DMS 273 (cell line): ENCODE data around the gene ELK3.

Experiments
- DNase-seq: peaks from one replicate; lab custom pipeline; 2025; ENCODE audit not compliant: unreplicated experiment; lab: John Stamatoyannopoulos, UW

Gene ELK3

DNA sequence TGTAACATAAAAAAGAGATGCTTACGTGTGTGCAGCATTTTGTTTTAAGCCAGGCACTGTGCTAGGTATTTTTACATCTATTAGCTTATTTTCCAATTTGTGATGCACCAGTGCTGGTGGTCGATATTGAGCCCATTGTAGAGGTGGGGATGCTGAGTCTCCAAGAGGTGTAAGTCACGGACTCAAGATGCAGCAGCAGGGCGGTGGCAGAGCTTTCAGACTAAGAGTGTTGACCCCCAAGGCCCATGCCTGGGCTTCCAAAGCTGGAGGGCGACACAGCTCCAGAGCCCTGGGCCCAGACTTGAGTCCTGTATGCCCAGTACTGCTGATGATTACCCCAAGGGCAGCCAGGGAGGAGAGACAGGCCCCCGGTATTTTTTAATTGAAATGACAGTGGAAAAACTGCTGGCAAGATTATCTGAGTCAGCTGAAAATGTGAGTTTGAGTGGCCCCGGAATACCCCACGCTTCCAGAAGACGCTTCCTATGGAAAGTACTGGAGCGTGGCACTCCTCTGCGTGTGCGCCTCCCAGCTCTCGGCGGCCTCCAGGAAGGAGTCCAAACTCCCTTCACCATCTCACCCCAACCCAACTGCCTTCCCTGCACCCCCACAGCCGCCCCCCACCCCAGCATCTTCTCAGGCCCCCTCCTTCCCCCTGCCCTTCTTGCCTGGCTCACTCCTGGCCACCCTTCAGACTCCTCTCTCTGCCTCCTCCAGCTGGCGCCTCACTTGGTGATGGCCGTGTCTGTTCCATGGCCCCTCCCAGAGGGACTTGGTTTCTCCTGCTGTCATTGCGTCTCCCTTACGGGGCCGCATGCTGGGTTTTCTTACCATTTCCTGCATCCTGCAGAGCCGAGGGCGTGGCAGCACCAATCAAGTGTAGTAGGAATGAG, 40.7 kb downstream of the ELK3 start:
- DNase-seq, result no peak

DNA sequence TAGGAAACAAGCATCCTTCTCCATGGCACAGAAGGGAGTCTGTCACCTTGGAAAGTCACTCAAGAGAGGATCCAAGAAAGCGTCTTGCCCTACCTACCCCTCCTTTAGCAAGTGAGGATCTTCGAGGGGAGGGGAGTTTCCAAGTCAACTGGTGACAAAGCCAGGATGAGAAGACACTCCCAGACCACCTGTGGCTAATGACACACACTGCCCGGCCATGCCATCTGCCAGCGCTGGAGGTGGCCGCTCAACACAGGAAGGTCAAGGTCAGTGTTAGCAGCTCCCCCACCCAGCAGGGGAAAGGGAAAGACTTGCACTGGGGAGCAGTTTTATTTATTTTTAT, 41.3 kb downstream of the ELK3 start:
- peak; percentile 30 for DNase-seq

DNA sequence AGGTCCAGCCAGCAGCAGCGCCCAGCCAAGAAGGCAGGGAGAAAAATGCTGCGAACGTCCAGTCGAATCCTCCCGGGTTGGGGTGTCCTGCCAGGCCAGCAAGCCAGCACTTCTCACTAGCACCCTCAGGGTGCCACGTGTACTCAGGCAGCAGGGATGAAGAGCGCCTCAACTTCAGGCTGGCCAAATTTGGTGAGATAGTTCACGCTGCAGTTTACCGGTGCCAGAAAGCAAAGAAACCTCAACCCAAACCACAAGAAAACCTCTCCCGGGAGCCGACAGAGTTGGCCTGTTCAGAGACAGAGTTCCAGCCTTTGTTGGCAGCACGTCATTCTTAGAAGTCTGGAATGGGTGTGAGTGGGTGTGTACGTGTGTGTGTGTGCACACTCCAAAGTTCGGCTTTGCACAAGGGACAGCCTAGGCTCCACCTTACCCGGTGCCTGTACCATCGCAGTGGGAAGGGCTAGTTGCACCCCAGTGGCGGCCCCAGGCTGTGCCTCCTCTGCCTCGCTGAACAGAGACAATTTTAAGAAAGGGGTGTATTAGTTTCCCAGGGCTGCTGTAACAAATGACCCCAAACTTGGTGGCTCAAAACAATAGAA, 42.1 kb downstream of the ELK3 start:
- no peak for DNase-seq

DNA sequence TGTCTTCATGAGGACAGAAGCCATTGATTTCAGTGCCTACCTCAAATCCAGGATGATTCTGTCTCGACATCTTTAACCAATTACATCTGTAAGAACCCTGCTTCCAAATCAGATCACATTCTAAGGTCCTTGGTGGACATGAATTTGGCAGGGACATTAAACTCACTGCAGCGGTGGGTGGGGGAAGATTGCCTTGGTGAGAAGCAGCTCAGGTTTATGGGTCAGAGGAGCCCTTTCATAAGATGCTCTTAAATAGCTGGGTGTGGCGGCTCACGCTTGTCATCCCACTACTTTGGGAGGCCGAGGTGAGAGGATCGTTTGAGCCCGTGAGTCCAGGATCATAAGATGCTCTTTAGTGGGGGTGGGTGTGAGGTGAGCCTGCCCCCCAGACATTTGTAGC, 42.9 kb downstream of the ELK3 start:
- no peak for DNase-seq

DNA sequence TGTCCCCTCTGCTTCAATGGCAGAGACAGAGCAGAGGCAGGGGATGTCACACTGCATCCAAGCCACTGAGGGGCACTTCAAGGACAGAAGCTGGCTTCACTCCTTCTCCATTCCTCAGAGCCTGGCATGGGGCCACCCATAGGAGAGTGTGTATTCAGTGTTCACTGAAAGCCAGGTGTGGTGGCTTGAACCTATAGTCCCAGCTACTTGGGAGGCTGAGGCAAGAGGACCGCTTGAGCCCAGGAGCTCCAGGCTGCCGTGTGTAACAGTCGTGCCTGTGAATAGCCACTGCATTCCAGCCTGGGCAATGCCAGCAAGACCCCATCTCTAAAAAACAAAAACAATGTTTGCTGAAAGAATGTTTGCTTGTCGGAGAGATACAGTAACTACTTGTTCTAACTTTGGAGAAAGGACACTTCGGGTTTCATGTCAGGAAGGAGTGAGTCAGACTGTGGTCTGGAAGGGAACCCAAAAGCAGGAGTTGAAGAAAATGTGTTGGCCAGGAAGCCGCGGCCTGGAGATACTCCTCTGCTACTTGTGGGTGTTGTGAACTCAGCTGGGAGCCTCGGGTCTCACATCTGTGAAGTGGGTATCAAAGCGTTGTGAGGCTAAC, 43.4 kb downstream of the ELK3 start:
- DNase-seq, result peak; percentile 20

DNA sequence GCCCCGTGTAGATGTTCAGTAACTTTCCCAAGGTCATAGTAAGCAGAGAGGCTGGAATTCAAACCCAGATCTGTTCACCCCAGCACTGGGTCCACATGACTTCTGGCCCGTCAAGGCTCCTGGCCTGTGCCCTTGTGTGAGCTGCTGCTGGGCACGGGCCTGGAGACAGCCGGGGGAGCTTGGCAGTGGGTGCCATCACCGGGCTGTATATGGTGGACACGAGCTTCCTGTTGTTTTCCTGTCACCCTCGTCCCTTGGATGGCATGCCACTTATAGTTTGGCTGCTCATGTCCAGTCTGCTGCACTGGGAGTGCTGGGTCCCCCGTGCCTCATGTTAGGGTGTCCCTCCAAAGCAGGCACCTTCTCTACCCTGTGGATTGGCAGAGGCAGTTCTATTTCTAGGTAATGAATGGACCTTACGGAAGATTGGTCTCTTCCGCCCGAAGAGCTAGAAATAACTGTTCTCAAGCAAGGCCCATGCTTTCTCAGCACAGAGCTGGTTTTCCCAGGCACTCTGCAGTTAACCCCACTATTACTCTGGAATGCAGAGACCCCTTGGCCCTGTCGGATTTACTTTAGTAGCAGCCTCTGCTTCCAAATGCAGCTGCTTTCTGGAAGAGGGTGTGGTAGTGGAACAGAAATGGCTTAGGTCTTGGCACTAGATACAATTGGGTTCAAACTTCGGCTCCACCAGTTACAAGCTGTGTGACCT, 44.3 kb downstream of the ELK3 start:
- no peak for DNase-seq

DNA sequence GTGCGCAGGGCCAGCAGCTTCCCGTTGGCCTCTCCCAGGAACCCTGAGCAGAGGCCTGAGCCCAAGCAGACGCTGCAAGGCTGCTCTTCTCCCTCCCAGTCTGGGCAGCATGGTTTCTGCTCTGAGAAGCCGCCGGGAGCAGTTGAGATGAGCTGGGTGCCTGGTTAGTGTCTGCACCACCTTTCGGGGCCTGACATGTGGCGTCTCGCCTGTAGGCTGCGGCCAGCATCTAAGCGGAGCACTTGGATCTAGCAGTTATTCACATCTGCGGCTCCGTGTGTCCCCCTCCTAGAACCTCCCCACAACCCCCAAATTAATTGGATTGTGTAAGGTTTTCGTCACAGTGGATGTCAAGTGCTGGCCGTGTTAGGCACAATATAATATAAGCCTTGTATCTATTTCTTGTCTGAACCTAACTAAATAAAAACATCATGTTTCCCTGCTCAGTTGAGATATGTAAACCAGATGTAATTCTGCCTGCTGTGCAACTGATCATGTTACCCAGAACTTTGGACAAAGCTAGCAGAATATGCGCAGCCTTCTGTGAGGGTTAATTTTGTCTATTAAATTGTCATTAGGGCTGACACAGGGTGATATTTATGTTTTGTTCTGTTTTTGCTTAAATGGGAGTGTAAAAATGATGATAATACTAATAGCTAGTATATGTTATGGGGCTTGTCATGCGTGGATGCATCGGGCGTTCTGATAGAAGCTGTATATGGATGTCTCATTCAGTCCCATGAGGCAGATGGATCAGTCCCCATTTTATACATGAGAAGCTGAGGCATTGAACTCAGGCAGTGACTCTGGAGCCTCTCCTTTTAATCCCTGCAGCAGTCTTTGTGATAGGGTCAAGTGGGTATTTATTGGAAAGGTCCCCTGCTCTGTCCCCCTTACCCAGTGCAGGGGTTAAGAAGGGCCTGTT, 45.8 kb downstream of the ELK3 start:
- DNase-seq, result peak; percentile 74

DNA sequence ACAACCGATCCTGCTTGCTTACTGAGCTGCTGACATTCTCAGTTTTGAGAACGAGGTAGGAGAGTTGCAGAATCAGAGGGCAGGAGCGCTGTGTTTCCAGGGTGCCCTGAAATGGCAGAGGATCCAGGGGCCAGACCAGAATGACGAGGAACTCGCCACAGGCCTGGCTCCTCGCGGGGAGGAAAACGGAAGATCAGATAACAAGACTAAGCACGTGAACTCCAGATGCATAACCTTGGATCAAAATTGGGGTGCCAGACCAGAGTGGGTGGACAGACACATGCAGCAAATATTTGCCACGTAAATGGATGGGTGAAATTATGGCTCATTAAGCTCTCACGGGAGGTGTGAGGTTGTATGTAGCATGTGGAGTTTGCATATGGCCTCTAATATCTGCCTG, 46.5 kb downstream of the ELK3 start:
- peak; percentile 41 for DNase-seq

DNA sequence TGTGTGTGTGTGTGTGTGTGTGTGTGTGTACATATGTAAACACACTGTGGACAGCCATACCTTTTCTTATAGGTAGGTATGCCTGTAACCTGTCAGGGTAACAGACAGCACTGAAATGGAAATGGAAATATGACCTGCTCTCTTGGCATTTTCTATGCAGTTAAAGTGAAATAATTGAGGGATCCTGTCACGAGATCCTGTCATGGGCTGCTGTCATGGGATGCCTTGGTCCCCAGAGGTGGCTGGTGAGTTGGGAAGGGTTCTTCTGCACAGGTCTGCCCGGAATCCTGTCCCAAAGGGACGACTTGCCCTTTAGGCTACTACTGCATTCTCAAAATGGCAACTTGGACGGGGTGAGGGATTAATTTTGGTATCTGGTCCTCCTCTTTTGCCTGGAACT, 47.3 kb downstream of the ELK3 start:
- DNase-seq, result no peak

DNA sequence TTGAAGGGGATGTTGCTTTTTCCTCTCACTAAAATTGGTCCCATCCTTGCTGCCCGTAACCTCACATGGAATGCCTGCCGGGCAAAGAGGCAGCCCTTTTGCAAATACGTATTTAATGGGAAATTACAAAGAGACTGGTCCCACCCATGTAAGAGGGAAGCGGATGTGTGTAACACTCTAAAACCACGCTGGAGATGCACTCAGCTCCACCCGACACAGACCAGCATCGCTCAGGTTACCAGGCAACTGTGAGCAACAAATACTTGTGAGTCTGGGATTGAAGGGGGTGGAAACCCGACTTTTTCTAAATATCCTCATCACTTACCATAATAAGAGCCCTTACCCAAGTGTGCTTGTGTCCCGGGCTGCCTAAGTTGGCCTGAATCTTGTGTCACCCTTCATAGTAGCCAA, 47.7 kb downstream of the ELK3 start:
- DNase-seq, result peak; percentile 26

DNA sequence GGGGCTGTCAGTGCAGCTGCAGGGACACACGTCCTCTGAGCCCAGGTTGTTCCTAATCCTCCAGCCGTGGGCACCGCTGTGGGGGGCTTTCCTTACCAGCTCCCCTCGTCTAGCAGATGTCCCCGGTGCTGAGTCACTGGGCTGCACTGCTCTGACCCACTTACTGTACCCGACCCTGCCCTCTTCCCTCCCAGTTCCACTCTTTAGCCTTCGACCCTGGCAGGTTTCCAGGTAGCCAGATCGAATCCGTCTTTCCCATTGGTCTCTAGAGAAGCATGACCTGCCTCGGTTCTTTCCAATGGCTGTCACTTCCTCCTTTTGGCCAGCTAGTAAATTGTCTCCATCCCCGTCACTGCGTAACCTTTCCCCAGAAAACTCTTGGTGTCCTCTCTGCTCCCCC, 48.4 kb downstream of the ELK3 start:
- peak; percentile 6 for DNase-seq

DNA sequence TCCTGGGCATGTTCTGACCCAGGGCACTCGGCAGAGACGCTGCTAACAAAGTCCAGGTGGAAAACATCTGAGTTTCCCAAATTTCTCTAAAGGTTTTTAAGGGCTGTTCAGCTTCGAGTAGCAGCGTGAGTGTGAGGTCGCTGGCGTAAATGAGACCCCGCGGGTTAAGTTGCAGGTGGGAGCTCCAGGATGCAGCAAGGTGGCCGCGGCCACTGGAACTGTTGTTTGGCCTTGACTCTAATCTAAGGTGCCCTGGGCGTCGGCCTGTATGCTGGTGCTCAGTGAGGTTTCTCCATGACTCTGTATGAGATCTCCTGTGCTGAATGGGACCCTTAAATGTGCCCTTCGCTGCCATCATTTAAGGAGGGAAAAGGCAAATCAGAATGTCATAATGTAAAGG, 50.7 kb downstream of the ELK3 start:
- no peak for DNase-seq

DNA sequence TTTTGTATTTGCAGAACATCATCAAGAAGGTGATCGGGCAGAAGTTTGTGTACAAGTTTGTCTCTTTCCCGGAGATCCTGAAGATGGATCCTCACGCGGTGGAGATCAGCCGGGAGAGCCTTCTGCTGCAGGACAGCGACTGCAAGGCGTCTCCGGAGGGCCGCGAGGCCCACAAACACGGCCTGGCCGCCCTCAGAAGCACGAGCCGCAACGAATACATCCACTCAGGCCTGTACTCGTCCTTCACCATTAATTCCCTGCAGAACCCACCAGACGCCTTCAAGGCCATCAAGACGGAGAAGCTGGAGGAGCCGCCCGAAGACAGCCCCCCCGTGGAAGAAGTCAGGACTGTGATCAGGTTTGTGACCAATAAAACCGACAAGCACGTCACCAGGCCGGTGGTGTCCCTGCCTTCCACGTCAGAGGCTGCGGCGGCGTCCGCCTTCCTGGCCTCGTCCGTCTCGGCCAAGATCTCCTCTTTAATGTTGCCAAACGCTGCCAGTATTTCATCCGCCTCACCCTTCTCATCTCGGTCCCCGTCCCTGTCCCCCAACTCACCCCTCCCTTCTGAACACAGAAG, 52.8 kb downstream of the ELK3 start:
- no peak for DNase-seq

DNA sequence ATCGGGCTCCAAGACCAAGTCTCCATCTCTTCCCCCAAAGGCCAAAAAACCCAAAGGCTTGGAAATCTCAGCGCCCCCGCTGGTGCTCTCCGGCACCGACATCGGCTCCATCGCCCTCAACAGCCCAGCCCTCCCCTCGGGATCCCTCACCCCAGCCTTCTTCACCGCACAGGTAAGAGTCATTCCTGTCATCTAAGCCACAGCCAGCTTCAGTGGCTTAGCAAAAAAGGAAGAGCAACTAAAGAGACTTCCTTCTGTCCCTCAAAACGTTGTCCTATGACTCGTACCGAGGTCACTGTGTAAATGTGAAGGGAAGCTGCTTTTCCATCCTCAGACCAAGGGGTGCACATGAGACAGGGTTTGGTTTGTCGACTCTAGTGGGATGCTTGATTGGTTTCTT, 53.4 kb downstream of the ELK3 start:
- DNase-seq, result no peak

DNA sequence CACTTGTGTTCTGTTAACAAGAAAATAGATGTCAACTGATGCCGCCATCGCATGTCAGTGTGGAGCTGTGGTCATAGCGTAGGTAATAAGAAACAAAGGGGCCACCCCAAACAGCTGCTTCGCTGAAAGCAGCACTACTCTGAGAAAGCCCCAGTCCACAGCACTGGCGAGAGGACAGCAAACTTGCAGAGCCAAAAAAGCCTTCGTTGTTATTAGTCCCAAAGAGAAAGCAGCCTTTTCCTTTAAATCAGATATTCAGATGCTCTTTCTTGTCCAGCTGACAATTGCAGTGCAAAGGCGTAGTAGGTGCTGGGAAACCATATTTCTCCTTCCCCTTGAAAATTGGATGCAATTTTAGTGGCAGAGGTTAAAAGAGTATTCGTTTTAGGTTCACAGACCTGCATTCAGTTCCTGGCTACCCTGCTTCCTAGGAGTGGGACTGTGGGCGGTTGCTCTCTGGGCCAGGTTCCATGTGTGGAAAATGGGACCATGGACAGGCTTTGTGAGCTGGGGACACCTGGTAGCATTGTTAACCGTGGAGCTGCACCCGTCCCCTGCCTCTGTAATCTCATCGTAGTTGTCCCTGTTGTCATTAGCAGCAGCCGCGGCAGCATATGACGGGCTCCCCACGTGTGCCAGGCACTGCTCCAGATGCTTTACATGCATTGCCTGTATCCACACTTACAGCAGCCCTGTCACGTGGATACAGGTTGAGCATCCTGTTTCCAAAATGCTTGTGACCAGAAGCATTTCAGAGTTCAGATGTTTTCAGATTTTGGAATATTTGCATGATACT, 54.2 kb downstream of the ELK3 start:
- DNase-seq, result no peak

DNA sequence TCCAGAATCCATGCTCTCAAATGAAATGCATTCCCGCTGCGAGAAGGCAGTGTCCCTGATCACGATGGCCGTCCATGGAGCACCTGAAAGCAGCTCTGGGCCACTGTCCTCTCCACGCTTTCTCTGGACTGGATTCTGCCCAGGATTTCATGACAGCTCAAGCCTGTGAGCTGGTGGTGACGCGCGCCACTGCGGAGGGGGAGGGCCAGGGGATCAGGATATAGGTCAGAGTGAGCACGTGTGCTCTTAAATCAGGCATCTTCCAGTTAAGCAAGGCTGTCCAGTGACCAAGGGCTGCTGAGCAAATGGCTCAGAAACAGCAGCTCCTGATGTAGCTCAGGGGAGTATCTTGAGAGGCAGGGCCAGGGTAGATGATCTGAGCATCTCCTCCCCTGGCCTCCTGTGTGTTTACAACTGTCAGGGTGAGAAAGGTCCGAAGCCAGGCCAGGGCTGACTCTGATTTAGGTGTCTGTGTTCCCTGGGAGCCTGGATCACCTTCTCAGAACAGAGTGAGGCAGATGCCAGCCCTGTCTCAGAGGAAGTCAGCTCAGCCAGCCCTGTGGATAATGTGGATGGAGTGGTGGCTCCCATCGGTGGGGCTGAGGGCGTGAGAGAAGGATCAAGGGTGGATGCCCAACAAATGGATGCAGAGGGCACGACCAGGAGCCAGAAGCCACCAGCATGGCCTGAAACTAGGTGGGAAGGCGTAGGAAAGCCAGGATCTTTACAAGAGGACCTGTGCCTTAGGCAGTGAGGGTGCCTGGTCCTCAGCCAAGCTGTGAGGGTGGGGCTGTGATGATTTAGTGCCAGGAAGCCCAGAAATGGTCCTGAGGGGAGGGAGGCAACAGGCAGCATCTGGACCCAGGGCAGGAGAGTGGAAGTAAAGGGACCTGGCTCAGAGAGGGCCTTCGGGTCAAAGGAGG, 55.3 kb downstream of the ELK3 start:
- DNase-seq, result peak; percentile 4

DNA sequence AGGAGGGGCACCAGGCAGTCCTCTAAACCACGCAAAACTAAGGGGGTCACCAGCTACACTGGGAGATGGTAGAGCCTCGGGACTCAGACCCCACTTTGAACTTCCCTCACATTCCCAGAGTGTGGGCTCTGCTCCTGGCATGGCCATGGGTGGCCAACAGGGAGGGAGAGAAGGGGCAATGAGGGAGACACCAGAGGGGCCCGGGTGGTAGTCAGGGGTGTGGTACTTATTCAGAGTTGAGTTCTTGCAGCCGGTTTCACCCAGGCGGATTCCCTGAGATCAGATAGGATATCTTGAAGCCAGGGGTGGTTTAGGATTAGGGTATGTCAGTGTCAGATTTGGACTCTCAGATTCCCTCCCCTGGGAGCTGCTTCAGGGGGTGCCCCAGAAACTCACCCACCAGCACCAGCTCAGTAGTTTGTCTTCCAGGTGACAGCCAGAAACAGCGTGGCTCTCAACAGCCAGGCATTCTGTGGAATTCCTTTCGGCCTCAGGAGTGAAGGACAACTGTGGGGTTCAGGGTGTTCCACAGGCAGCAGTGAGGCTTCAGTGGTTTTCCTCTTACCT, 56.0 kb downstream of the ELK3 start:
- no peak for DNase-seq

DNA sequence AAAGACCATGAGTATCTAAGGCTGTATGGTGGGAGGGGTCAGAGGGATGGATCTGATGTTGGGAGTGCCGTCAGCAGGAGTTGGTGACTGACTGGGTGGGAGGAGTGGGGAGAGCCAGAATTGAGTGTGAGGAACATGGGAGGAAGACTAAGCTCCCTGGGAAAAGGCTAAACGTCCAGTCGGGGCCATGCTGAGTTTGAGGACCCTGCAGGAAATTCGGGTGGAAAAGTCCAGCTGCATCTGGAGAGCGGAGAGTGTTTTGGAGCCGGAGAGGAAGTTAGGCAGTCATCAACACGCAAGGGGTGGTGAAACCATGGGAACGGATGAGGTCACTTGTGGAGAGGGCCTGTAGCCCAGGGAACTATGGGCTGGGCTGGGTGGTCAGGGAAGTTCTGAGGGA, 60.9 kb downstream of the ELK3 start:
- no peak for DNase-seq
